ENCODE results near the gene VWA7.
A peak's percentile ranks its signal among the peaks of the same experiment; 100 is the strongest.

Gene VWA7

DNA sequence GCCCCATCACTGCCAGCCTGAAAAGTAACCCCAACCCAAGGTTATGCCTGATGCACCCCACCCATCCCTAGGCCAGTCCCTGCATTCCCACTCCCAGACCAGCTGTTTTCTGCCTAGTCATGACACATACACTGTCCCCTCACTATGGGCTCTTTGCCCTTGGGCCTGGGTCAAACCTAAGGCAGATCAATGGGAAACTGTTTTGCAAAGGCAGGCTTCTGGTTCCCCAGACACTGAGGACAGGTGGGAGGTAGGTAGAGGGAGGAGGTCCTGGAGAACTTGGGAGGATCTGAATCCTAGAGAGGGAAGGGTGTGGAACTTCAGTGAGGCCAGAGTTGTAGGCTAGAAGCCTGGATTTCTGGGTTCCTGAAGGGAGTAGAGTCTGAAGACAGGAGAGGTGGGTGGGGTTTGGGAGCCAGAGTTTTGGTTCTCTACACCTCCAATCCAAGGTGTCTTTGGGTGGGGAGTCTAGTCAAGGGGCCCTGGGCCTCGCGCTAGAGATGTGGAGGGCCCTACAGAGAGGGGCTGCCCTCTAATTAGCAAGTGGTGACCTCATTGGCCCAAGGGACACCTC is 42.8 kb downstream of the VWA7 start:
- TF ChIP-seq CTCF (IDR thresholded peaks at IDR 0.05; ENCODE audit: low read depth, low read length) = no peak
- H3K4me3 ChIP-seq (ENCODE audit: low read depth, low read length) = peak overlapping the region; percentile 100

GRCh38 chr6:31733734-31734133 is 43.4 kb downstream of the VWA7 start:
- peak overlapping the region; percentile 100 for H3K4me3 ChIP-seq (ENCODE audit: low read depth, low read length)
- TF ChIP-seq CTCF (IDR thresholded peaks at IDR 0.05; ENCODE audit: low read depth, low read length) = no peak

- H3K4me3 ChIP-seq (ENCODE audit: low read depth, low read length) = no peak overlapping the region
- no peak for TF ChIP-seq CTCF (IDR thresholded peaks at IDR 0.05; ENCODE audit: low read depth, low read length)
Observed at GRCh38 chr6:31732029-31732428, 45.1 kb downstream of the VWA7 start.

- TF ChIP-seq CTCF (IDR thresholded peaks at IDR 0.05; ENCODE audit: low read depth, low read length) = no peak
- H3K4me3 ChIP-seq (ENCODE audit: low read depth, low read length) = peak overlapping the region; percentile 80
Observed at GRCh38 chr6:31730631-31731086, 46.5 kb downstream of the VWA7 start.

GRCh38 chr6:31729979-31730630 is 47.0 kb downstream of the VWA7 start:
- peak overlapping the region; percentile 80 for H3K4me3 ChIP-seq (ENCODE audit: low read depth, low read length)
- no peak for TF ChIP-seq CTCF (IDR thresholded peaks at IDR 0.05; ENCODE audit: low read depth, low read length)

GRCh38 chr6:31729515-31729978 is 47.6 kb downstream of the VWA7 start:
- TF ChIP-seq CTCF (IDR thresholded peaks at IDR 0.05; ENCODE audit: low read depth, low read length) = no peak
- H3K4me3 ChIP-seq (ENCODE audit: low read depth, low read length) = peak overlapping the region; percentile 80

DNA sequence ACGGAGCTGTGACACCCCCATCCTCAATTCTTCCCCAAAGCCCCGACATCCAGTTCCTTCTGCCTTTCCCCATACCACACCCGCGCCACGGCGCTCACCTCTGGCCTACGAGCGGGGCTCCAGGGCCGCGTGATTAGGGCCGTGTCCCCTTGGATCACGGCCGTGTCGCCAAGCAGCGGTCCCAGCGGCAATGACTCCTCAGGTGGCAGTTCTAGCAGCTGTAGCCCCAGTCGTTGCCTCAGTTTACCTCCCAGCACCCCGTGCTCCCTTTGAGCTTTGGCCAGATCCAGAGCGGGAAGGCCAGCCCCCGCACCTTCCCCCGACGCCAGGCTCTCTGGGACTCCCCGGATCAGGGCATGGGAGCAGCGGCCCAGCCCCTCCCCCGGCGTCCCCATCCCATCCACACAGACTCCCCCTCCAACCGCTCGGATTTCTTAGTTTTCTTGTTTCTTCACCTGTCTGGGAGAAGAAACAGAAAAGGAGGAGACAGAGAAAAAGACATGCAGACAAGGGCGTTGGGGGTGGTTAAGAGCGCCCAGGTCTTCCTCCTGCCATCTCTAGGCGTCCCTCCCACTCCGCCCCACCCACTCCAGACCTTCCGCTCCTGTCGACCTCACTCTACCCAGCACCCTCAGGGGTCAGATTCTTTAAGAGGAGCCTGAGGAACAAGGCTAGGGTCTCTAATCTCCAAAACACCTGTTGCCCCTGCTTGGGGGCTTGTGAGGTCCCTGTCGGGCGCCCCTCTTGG is 48.2 kb downstream of the VWA7 start, which contains the start of gene DDAH2:
TSS of gene DDAH2 (minus strand) at position 533 of the 748 bp plus-strand sequence. CDS start at position 395, 138 bp downstream.
- TF ChIP-seq CTCF (IDR thresholded peaks at IDR 0.05; ENCODE audit: low read depth, low read length) = peak; percentile 71; the same call in 1 of the 2 replicates
- H3K4me3 ChIP-seq (ENCODE audit: low read depth, low read length) = peak within 1 kb of the TSS; percentile 80
